Measurements from ENCODE around the gene KRT79. TPM values are rescaled to one million over a fixed set of nuclear protein-coding genes. Genes with fewer than 3 reads are reported as not detected.

KRT79 gene
- polyA plus RNA-seq, 1 of the 3 experiments (the other 2 are of a cell fraction): not detected

DNA sequence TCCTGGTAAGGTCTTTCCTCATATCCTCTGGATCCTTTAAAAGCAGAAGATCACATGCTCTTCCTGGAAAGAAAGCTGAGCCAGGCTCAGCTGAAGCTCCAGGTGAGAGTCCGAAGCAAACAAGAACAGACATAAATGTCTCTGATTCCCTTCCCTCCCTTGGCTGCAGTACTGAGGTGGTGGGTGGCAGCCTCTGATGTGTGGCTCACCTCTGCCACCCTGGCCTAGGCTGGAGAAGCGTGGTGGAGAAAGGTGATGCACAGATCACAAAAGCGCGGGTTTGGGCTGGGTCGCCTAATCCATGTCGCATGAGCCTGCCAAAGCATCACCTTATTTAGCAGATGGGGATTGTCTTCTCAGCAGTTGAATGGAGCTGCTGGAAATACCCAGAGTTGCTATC, 54.2 kb downstream of the KRT79 start (continued):
- TF ChIP-seq ZBTB33 (IDR thresholded peaks at IDR 0.05; ENCODE audit: borderline replicate concordance, low read depth) (no peak), FOSL2 (IDR thresholded peaks at IDR 0.05; ENCODE audit: borderline replicate concordance, low read depth) (no peak)

DNA sequence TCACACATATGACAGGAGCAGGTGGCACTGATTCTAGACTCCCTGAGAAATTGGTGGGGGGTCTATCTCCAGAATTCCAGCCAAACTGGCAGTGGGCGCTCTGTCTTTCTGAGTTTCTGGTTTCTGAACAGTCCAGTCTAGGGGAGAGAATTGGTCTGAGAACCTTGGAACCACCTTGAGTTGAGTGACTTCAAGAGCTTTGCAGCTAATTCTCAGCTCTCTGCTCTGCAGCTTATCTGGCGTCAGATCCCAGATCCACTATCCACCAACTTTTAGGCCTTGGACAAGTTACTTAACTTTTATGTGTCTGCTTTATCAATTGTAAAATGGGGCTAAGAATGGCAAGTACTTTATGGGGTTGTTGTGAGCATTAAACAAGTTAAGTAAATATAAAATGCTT, 55.3 kb downstream of the KRT79 start:
- no peaks in the 10 kb centered on the region for H4K20me1 ChIP-seq (ENCODE audit: insufficient read depth)
- H3K79me2 ChIP-seq (ENCODE audit: insufficient read depth): no peaks in the 10 kb centered on the region
- no peak for TF ChIP-seq NFIC (IDR thresholded peaks at IDR 0.05; ENCODE audit: borderline replicate concordance)
- no peak for TF ChIP-seq RFX5 (IDR thresholded peaks at IDR 0.05; ENCODE audit: low read length)
- TF ChIP-seq, protein P1, sequence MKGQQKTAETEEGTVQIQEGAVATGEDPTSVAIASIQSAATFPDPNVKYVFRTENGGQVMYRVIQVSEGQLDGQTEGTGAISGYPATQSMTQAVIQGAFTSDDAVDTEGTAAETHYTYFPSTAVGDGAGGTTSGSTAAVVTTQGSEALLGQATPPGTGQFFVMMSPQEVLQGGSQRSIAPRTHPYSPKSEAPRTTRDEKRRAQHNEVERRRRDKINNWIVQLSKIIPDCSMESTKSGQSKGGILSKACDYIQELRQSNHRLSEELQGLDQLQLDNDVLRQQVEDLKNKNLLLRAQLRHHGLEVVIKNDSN (IDR thresholded peaks at IDR 0.05; ENCODE audit: borderline replicate concordance, low read depth): no peak
- no peak for TF ChIP-seq RXRA (IDR thresholded peaks at IDR 0.05; ENCODE audit: borderline replicate concordance, low read depth)
- no peak for TF ChIP-seq REST (IDR thresholded peaks at IDR 0.05; ENCODE audit: low read depth, low read length)
- ChIA-PET POLR2A (no interaction called here), CTCF (interaction anchor here (0.8 to 1.1 kb wide), 2 partner anchors 12 to 105 kb away, joined by 3 read pairs; no protein-coding TSS in a partner anchor)
- H3K9me2 ChIP-seq: no peaks in the 10 kb centered on the region
- H3K9me3 ChIP-seq: no peaks in the 10 kb centered on the region
- no peak for DNase-seq
- H3K4me2 ChIP-seq: no peak overlapping the region
- H3K36me3 ChIP-seq (replicated peaks in 1 of 2; ENCODE audit: control insufficient read depth in 1 of 2, insufficient read depth in 2 of 2, low read length in 1 of 2): no peaks in the 10 kb centered on the region
- no peak overlapping the region for H3K9ac ChIP-seq
- H2AFZ ChIP-seq (ENCODE audit: low read depth): no peak overlapping the region
- no peak overlapping the region for H3K27ac ChIP-seq (ENCODE audit: low read depth in 2 of 2, low read length in 1 of 2)
- 42% methylated on average over 2 of the region's 2 CpGs for WGBS (ENCODE audit: low lambda C conversion rate)
- H3F3A ChIP-seq (replicated peaks; ENCODE audit: insufficient read depth): no peaks in the 10 kb centered on the region
- H3K4me1 ChIP-seq (ENCODE audit: control insufficient read depth in 1 of 2, insufficient read depth in 2 of 2, low read depth in 1 of 2, low read length in 1 of 2): no peaks in the 10 kb centered on the region
- H3K4me3 ChIP-seq (ENCODE audit: low read depth in 2 of 2, low read length in 1 of 2): no peak overlapping the region
- peaks cover 30% of the 10 kb centered on the region; the same call in 1 of the 2 replicates for H3K27me3 ChIP-seq (ENCODE audit: insufficient read depth)

- H3K4me1 ChIP-seq (ENCODE audit: control insufficient read depth in 1 of 2, insufficient read depth in 2 of 2, low read depth in 1 of 2, low read length in 1 of 2): no peaks in the 10 kb centered on the region
- no peak overlapping the region for H3K4me3 ChIP-seq (ENCODE audit: low read depth in 2 of 2, low read length in 1 of 2)
- no peak overlapping the region for H2AFZ ChIP-seq (ENCODE audit: low read depth)
- peaks cover 42% of the 10 kb centered on the region for H3K27me3 ChIP-seq (ENCODE audit: insufficient read depth)
- no peak overlapping the region for H3K4me2 ChIP-seq
- H3K79me2 ChIP-seq (ENCODE audit: insufficient read depth): no peaks in the 10 kb centered on the region
- H3K27ac ChIP-seq (ENCODE audit: low read depth in 2 of 2, low read length in 1 of 2): no peak overlapping the region
- TF ChIP-seq MXI1 (IDR thresholded peaks at IDR 0.05; ENCODE audit: low read depth, low read length): no peak
- TF ChIP-seq TCF12 (IDR thresholded peaks at IDR 0.05): no peak
- no peak for TF ChIP-seq YY1 (IDR thresholded peaks at IDR 0.05; ENCODE audit: low read depth)
- CTCF ChIA-PET: interaction anchor here (1.1 kb wide), 1 partner anchor 13 kb away, joined by 3 read pairs; no protein-coding TSS in a partner anchor
- no peaks in the 10 kb centered on the region for H3K9me2 ChIP-seq
- no peaks in the 10 kb centered on the region for H3F3A ChIP-seq (replicated peaks; ENCODE audit: insufficient read depth)
- H3K36me3 ChIP-seq (replicated peaks in 1 of 2; ENCODE audit: control insufficient read depth in 1 of 2, insufficient read depth in 2 of 2, low read length in 1 of 2): no peaks in the 10 kb centered on the region
- H3K9me3 ChIP-seq: no peaks in the 10 kb centered on the region
- H3K9ac ChIP-seq: no peak overlapping the region
- no peaks in the 10 kb centered on the region for H4K20me1 ChIP-seq (ENCODE audit: insufficient read depth)
- DNase-seq: no peak
- POLR2A ChIA-PET: no interaction called here
- 44% methylated on average over 3 of the region's 4 CpGs for WGBS (ENCODE audit: low lambda C conversion rate)
Observed at GRCh38 chr12:52777566-52777965, 56.5 kb downstream of the KRT79 start.

Data from SK-N-SH (cell line).